Panc1 (cell line): ENCODE data around the gene LDLR. TPM values are rescaled to one million over a fixed set of nuclear protein-coding genes. Genes with fewer than 3 reads are reported as not detected.
"Not testable (repeated sequence)": the region's sequence is repeated elsewhere in the genome, so short reads cannot be mapped to it uniquely, and the experiment has no call there.

Experiments
- ATAC-seq: fragments of 200-7000 bp; cut with Tn5 transposase; 2 replicates; pipeline ENCODE4 v1.9.1; 2020; ENCODE audit warnings: mild to moderate bottlenecking, moderate library complexity
- BruUV-seq: library from RNA; stranded (reverse); fragments of 400-500 nt; replicated peaks from 2 replicates; lab custom pipeline; 2021; lab: Mats Ljungman, UMichigan
- CTCF ChIA-PET: fragments of 300-600 bp; sonication (Branson Sonifier 250); formaldehyde crosslinking; loops from one replicate; lab custom pipeline; 2022; ENCODE audit warnings: antibody characterized with exemption; lab: Charles Lee
- POLR2A ChIA-PET: fragments of 300-600 bp; sonication (Branson Sonifier 250); formaldehyde crosslinking; loops from one replicate; lab custom pipeline; 2022; ENCODE audit warnings: antibody characterized with exemption; lab: Charles Lee
- DNase-seq: peaks from one replicate; pipeline ENCODE4 v3.0.0-alpha.2; 2010; ENCODE audit warnings: low read depth, low spot score
- H3K27ac ChIP-seq: 2 replicates; pipeline ENCODE4 v1.5.1; 2011; ENCODE audit warnings: mild to moderate bottlenecking, low read length, inconsistent platforms
- H3K27me3 ChIP-seq: fragments of 200-500 bp; sonication (Bioruptor generic); 2 replicates; pipeline ENCODE4 v1.6.0; 2014; ENCODE audit warnings: low read length, inconsistent platforms; ENCODE audit not compliant: control insufficient read depth, insufficient read depth
- H3K36me3 ChIP-seq: fragments of 200-500 bp; sonication (Bioruptor generic); 2 replicates; pipeline ENCODE4 v1.5.1; 2014; ENCODE audit warnings: inconsistent platforms, mild to moderate bottlenecking, low read length, moderate library complexity; ENCODE audit not compliant: control insufficient read depth, insufficient read depth
- H3K4me1 ChIP-seq: 2 replicates; pipeline ENCODE4 v1.5.1; 2011; ENCODE audit warnings: inconsistent platforms, mild to moderate bottlenecking, low read length, moderate library complexity; ENCODE audit not compliant: control insufficient read depth, insufficient read depth
- H3K4me3 ChIP-seq, 2 experiments: 2 replicates each; pipeline ENCODE4 v1.5.1; 2011 to 2012; ENCODE audit warnings: low read depth in 2 of 2, low read length in 2 of 2, mild to moderate bottlenecking in 2 of 2, inconsistent platforms in 1 of 2, moderate library complexity in 1 of 2
- H3K9me3 ChIP-seq: fragments of 200-500 bp; sonication (Bioruptor generic); 2 replicates; pipeline ENCODE4 v1.5.1; 2014; ENCODE audit warnings: low read depth, mild to moderate bottlenecking, inconsistent platforms, low read length, moderate library complexity; ENCODE audit not compliant: control insufficient read depth, insufficient read depth
- CTCF ChIP-seq: fragments of 450-650 bp; IDR thresholded peaks from 2 replicates; pipeline ENCODE4 v1.5.1; 2017; ENCODE audit warnings: mild to moderate bottlenecking
- POLR2AphosphoS5 ChIP-seq: IDR thresholded peaks from 2 replicates; pipeline ENCODE4 v1.6.1; 2012; ENCODE audit warnings: mild to moderate bottlenecking, low read depth, low read length, moderate library complexity
- REST ChIP-seq, 2 experiments: IDR thresholded peaks; 2 replicates each; pipeline ENCODE4 v1.6.1; 2011 to 2012; ENCODE audit warnings: low read depth in 2 of 2, control low read depth in 1 of 2, low read length in 1 of 2, mild to moderate bottlenecking in 1 of 2, moderate library complexity in 1 of 2; ENCODE audit not compliant: insufficient read depth in 1 of 2
- SIN3A ChIP-seq: IDR thresholded peaks from 2 replicates; pipeline ENCODE4 v1.6.1; 2012; ENCODE audit warnings: low read depth, mild to moderate bottlenecking, low read length, moderate library complexity, borderline replicate concordance; ENCODE audit not compliant: insufficient read depth
- TCF7L2 ChIP-seq: IDR thresholded peaks from 2 replicates; pipeline ENCODE4 v1.6.1; 2011; ENCODE audit warnings: mild to moderate bottlenecking, low read depth, low read length, inconsistent platforms
- in situ Hi-C: cut with HindIII; loops from 2 replicates; pipeline ENCODE4 v1.10.0; 2016; ENCODE audit warnings: low sequenced_read_pairs, low pct_unique_long_range_greater_than_20kb
- intact Hi-C: fragments of 100-400 bp; cut with micrococcal nuclease; formaldehyde crosslinking; loops from one replicate; pipeline ENCODE4 v1.10.0; 2022; ENCODE audit not compliant: unreplicated experiment
- total RNA-seq: library from RNA; stranded (reverse); gene quantifications from one replicate; pipeline ENCODE4 v1.2.1, GENCODE V29; 2021; ENCODE audit not compliant: unreplicated experiment

The LDLR gene
- total RNA-seq, 1 experiment from 2014 or later: 203 TPM

- CTCF ChIA-PET: no interaction called here
- POLR2A ChIA-PET: interaction anchor here (0.6 kb wide), 1 partner anchor 214 kb away, joined by 6 read pairs; no protein-coding TSS in a partner anchor
Observed at GRCh38 chr19:11159598-11160439, 70.6 kb downstream of the LDLR start.

GRCh38 chr19:11160440-11160768 lies 71.1 kb downstream of the LDLR start:
- H3K36me3 ChIP-seq, in situ Hi-C loops, H3K4me3 ChIP-seq, H3K9me3 ChIP-seq, H3K27ac ChIP-seq, BruUV-seq, POLR2A ChIA-PET, DNase-seq, H3K4me1 ChIP-seq, CTCF ChIA-PET, ATAC-seq, H3K27me3 ChIP-seq, intact Hi-C loops: not testable (repeated sequence)

More at GRCh38 chr19:11159598-11160439, 70.6 kb downstream of the LDLR start:
- Histone ChIP-seq H3K9me3 (no peaks in the 10 kb centered on the region), H3K27ac (no peak overlapping the region), H3K36me3 (no peaks in the 10 kb centered on the region), H3K4me1 (peaks cover 4% of the 10 kb centered on the region; the same call in 1 of the 2 replicates), H3K4me3 (no peak overlapping the region), H3K27me3 (no peaks in the 10 kb centered on the region)
- DNase-seq (no peak), ATAC-seq (no peak)
- intact Hi-C loops: no loop called here
- no peak for TF ChIP-seq SIN3A
- TF ChIP-seq CTCF: no peak
- no peak for TF ChIP-seq POLR2AphosphoS5
- no peak for TF ChIP-seq TCF7L2
- TF ChIP-seq REST (IDR thresholded peaks at IDR 0.05; ENCODE audit: insufficient read depth in 1 of 2, low read depth in 2 of 2, low read length in 1 of 2): no peak
- no TSS peak for BruUV-seq
- in situ Hi-C loops: no loop called here

- ChIA-PET POLR2A (interaction anchor here (0.6 kb wide), 1 partner anchor 39 kb away, joined by 5 read pairs; no protein-coding TSS in a partner anchor), CTCF (no interaction called here)
- ATAC-seq: no peak
- Histone ChIP-seq H3K4me3 (no peak overlapping the region), H3K9me3 (no peaks in the 10 kb centered on the region), H3K27ac (no peak overlapping the region), H3K27me3 (no peaks in the 10 kb centered on the region), H3K36me3 (no peaks in the 10 kb centered on the region), H3K4me1 (no peaks in the 10 kb centered on the region)
- no peak for TF ChIP-seq TCF7L2
- TF ChIP-seq POLR2AphosphoS5: no peak
- no peak for TF ChIP-seq CTCF
- no peak for TF ChIP-seq REST (IDR thresholded peaks at IDR 0.05; ENCODE audit: insufficient read depth in 1 of 2, low read depth in 2 of 2, low read length in 1 of 2)
- TF ChIP-seq SIN3A: no peak
- intact Hi-C loops (no loop called here), in situ Hi-C loops (no loop called here)
- DNase-seq: no peak
- BruUV-seq: TSS peak; percentile 95
Observed at GRCh38 chr19:11164296-11164695, 75.0 kb downstream of the LDLR start.
